Testis (tissue), 2 donors: ENCODE measurements around the gene MAGED2.

Experiments
- POLR2A ChIP-seq: fragments of 450-650 bp; IDR thresholded peaks from one replicate; pipeline ENCODE4 v1.6.1; 2017; ENCODE audit warnings: antibody characterized with exemption, mild to moderate bottlenecking, moderate library complexity
- TF ChIP-seq, protein P1 (sequence below), 3 experiments: fragments of 450-650 bp in 2 of 3; fragments of 200-600 bp in 1 of 3; sonication (generic) in 1 of 3; IDR thresholded peaks; one replicate each; pipeline ENCODE4 v1.5.1; 2016 to 2019; ENCODE audit warnings: antibody characterized with exemption in 3 of 3, mild to moderate bottlenecking in 2 of 3, moderate library complexity in 1 of 3

DNA sequence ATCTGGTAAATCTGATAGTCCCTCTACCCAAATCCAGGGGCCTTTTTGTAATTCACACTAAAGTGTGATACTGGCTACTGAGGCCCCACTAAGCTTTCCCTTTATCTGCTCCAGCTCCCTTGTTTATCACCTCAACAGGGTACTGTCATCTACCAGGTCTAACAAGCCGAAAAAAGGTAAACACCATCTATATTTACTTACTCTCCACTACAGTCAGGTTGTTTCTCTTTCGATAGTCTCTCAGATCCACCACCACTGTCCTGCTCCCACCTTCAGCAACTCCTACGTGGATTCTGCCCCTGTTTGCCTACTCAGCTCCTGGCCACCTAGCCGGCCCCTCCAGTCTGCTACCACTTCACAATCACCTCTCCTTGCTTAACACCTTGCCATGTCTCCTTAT lies 12.8 kb upstream of the MAGED2 start:
- TF ChIP-seq, protein P1, sequence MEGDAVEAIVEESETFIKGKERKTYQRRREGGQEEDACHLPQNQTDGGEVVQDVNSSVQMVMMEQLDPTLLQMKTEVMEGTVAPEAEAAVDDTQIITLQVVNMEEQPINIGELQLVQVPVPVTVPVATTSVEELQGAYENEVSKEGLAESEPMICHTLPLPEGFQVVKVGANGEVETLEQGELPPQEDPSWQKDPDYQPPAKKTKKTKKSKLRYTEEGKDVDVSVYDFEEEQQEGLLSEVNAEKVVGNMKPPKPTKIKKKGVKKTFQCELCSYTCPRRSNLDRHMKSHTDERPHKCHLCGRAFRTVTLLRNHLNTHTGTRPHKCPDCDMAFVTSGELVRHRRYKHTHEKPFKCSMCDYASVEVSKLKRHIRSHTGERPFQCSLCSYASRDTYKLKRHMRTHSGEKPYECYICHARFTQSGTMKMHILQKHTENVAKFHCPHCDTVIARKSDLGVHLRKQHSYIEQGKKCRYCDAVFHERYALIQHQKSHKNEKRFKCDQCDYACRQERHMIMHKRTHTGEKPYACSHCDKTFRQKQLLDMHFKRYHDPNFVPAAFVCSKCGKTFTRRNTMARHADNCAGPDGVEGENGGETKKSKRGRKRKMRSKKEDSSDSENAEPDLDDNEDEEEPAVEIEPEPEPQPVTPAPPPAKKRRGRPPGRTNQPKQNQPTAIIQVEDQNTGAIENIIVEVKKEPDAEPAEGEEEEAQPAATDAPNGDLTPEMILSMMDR (IDR thresholded peaks at IDR 0.05) = no peak
- TF ChIP-seq POLR2A = no peak
